Stimulated activated CD4-positive, alpha-beta T cell treated with anti-CD3 and anti-CD28 coated beads, Interleukin-2, amount 100 ng/mL, for 48 hours (primary cell): ENCODE results near the gene MICAL3.

ENCODE experiments used
- DNase-seq, 2 donors: peaks; one replicate each; pipeline ENCODE4 v3.0.0-alpha.2; 2020

MICAL3 gene

GRCh38 chr22:17860220-17860965, 164.0 kb downstream of the MICAL3 start:
- no peak for DNase-seq

GRCh38 chr22:17858033-17858432, 166.3 kb downstream of the MICAL3 start:
- no peak for DNase-seq

- no peak for DNase-seq
Measured at GRCh38 chr22:17855572-17856290, 168.6 kb downstream of the MICAL3 start.

GRCh38 chr22:17853073-17853472, 171.3 kb downstream of the MICAL3 start:
- DNase-seq, result no peak

- DNase-seq, result no peak
Measured at GRCh38 chr22:17851759-17852158, 172.6 kb downstream of the MICAL3 start.

- no peak for DNase-seq
Measured at GRCh38 chr22:17847360-17848078, 176.8 kb downstream of the MICAL3 start.

GRCh38 chr22:17846326-17846992, 177.9 kb downstream of the MICAL3 start:
- no peak for DNase-seq

GRCh38 chr22:17845790-17846189, 178.6 kb downstream of the MICAL3 start:
- DNase-seq, result no peak

GRCh38 chr22:17845327-17845726, 179.0 kb downstream of the MICAL3 start:
- DNase-seq, result no peak

- DNase-seq, result no peak
Measured at GRCh38 chr22:17844150-17844549, 180.2 kb downstream of the MICAL3 start.

- peak; percentile 3 to 10 for DNase-seq
Measured at GRCh38 chr22:17842386-17842785, 182.0 kb downstream of the MICAL3 start.

GRCh38 chr22:17841836-17842235, 182.5 kb downstream of the MICAL3 start:
- no peak for DNase-seq

GRCh38 chr22:17838180-17838865, 186.0 kb downstream of the MICAL3 start:
- no peak for DNase-seq

GRCh38 chr22:17836992-17837742, 187.2 kb downstream of the MICAL3 start:
- DNase-seq, result no peak

GRCh38 chr22:17835256-17835655, 189.1 kb downstream of the MICAL3 start:
- no peak for DNase-seq

GRCh38 chr22:17833489-17833888, 190.9 kb downstream of the MICAL3 start:
- no peak for DNase-seq

GRCh38 chr22:17832665-17833064, 191.7 kb downstream of the MICAL3 start:
- DNase-seq, result no peak

- DNase-seq, result no peak
Measured at GRCh38 chr22:17831501-17832251, 192.7 kb downstream of the MICAL3 start.

GRCh38 chr22:17830043-17830961, 194.1 kb downstream of the MICAL3 start:
- DNase-seq, result peak; percentile 80 to 84

- no peak for DNase-seq
Measured at GRCh38 chr22:17829695-17830042, 194.7 kb downstream of the MICAL3 start.
